Erythroblast (primary cell): ENCODE measurements around the gene DDN.

ENCODE experiments used
- GATA1 ChIP-seq: IDR thresholded peaks from 2 replicates; pipeline ENCODE4 v1.6.1; 2011; ENCODE audit warnings: low read depth, mild to moderate bottlenecking, control low read depth, low read length, moderate library complexity
- POLR2A ChIP-seq: IDR thresholded peaks from 2 replicates; pipeline ENCODE4 v1.6.1; 2011; ENCODE audit warnings: mild to moderate bottlenecking, low read length

GRCh38 chr12:48954061-48954460, 45.1 kb downstream of the DDN start:
- TF ChIP-seq POLR2A = no peak
- TF ChIP-seq GATA1 = no peak
